SK-N-SH treated with all-trans-retinoic acid at 6 μM for 48 hours (cell line): ENCODE data around the gene CEBPA.

Experiments
- GLIS3 ChIP-seq: fragments of 250-450 bp; sonication (Bioruptor Pico); IDR thresholded peaks from 2 replicates; pipeline ENCODE4 v1.5.0; 2020; ENCODE audit warnings: mild to moderate bottlenecking, moderate library complexity
- TCF4 ChIP-seq: fragments of 250-450 bp; sonication (Bioruptor Pico); IDR thresholded peaks from 2 replicates; pipeline ENCODE4 v1.8.0; 2021; ENCODE audit warnings: mild to moderate bottlenecking, moderate library complexity, borderline replicate concordance

DNA sequence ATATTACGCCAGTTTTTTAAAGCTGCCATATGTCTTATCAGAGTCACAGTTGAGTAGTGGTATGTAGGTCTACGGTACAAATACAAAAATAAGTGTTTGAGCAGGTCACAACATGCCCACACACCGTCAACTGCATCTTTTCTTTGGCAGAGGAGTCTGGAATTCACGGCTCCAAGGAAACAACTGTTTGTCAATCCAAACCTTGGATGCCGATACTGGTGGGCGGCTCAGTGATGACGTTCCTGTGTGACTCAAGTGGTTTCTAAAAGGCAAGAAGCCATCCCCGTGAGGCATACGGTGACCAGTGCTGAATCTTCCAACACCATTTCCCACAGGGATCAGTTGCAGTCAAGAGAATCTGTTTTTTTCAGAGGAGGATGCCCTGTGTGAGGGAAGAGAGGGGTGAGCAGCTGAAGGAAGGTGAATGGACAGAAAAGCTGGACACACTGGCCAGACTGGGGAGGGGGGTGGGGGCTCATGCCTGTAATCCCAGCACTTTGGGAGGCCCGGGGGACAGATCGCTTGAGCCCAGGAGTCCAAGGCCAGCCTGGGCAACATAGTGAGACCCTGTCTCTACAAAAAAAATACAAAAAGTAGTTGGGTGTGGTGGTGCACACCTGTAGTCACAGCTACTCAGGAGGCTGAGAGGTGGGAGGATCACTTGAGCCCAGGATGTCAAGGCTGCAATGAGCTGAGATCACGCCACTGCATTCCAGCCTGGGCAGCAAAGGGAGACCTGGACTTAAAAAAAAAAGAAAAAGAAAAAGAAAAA, 48.4 kb upstream of the CEBPA start:
- no peak for TF ChIP-seq TCF4 (CRISPR knock-in tag)
- no peak for TF ChIP-seq GLIS3 (CRISPR knock-in tag)
